C4-2B (cell line): ENCODE data around the gene HPS3.

Experiments used
- ZFX ChIP-seq: fragments of 450-650 bp; IDR thresholded peaks from 2 replicates; pipeline ENCODE4 v1.6.1; 2017
- TF ChIP-seq, protein P1 (sequence below): fragments of 450-650 bp; conservative IDR thresholded peaks from 2 replicates; pipeline ENCODE4 v1.5.1; 2017; ENCODE audit warnings: mild to moderate bottlenecking

DNA sequence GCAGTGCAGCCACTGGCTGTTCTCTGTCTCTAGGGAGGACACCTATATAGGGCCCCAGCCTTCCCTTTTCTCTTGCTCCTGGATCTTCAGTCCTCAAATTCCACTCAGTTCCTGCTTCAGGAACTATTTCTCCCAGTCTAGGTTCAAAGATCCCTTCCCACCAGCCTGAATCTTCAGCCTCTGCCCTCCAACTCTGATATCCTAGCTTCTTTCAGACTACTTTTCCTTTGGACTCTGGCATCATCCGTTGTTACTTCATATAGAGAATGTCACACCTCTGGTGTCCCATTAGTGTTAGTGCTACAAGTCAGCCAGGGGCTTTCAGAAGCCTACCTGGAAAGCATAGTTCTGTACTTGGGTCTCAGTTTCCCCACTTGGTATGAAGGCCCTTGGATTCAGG is 10.0 kb upstream of the HPS3 start:
- TF ChIP-seq, protein P1, sequence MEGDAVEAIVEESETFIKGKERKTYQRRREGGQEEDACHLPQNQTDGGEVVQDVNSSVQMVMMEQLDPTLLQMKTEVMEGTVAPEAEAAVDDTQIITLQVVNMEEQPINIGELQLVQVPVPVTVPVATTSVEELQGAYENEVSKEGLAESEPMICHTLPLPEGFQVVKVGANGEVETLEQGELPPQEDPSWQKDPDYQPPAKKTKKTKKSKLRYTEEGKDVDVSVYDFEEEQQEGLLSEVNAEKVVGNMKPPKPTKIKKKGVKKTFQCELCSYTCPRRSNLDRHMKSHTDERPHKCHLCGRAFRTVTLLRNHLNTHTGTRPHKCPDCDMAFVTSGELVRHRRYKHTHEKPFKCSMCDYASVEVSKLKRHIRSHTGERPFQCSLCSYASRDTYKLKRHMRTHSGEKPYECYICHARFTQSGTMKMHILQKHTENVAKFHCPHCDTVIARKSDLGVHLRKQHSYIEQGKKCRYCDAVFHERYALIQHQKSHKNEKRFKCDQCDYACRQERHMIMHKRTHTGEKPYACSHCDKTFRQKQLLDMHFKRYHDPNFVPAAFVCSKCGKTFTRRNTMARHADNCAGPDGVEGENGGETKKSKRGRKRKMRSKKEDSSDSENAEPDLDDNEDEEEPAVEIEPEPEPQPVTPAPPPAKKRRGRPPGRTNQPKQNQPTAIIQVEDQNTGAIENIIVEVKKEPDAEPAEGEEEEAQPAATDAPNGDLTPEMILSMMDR = no peak
- no peak for TF ChIP-seq ZFX
